ENCODE results near the gene AFMID.

AFMID gene

GRCh38 chr17:78253946-78254672 lies 66.9 kb downstream of the AFMID start:
- H3K4me3 ChIP-seq (ENCODE audit: low read depth, low read length), result peak overlapping the region; percentile 80
- peak; percentile 87 for DNase-seq (ENCODE audit: low read depth)
- TF ChIP-seq, protein P1, sequence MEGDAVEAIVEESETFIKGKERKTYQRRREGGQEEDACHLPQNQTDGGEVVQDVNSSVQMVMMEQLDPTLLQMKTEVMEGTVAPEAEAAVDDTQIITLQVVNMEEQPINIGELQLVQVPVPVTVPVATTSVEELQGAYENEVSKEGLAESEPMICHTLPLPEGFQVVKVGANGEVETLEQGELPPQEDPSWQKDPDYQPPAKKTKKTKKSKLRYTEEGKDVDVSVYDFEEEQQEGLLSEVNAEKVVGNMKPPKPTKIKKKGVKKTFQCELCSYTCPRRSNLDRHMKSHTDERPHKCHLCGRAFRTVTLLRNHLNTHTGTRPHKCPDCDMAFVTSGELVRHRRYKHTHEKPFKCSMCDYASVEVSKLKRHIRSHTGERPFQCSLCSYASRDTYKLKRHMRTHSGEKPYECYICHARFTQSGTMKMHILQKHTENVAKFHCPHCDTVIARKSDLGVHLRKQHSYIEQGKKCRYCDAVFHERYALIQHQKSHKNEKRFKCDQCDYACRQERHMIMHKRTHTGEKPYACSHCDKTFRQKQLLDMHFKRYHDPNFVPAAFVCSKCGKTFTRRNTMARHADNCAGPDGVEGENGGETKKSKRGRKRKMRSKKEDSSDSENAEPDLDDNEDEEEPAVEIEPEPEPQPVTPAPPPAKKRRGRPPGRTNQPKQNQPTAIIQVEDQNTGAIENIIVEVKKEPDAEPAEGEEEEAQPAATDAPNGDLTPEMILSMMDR (IDR thresholded peaks at IDR 0.05; ENCODE audit: insufficient read depth, low read depth, low read length, missing control alignments), result no peak

DNA sequence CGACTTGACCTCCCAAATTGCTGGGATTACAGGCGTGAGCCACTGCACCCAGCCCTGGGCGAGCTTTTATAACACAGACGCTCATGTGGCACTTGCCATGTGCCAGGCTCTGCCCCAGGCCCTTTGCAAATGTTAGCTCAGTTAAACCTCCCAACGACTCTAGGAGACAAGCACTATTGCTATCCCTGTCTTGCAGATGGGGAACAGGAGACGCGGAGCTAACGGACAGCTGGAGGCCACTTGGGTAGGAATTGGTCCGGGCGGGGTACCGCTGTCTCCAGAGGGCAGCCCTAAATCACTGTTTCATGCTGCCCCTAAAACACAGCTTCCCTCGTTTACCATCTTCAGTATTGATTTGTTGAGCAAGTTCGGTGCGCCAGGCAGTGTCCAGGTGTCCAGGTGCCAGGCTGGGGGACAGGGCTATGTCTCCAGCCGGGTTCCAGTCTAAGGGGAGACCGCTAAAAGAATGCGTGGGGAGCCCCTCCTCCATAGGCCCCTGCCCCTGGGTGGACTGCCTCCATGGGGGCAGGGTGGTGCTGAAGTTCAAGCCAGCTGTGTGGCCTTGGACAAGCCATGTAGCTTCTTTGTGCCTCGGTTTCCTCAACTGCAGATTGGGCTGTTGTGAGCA lies 68.0 kb downstream of the AFMID start:
- no peak for DNase-seq (ENCODE audit: low read depth)
- no peak overlapping the region for H3K4me3 ChIP-seq (ENCODE audit: low read depth, low read length)
- TF ChIP-seq, protein P1 (IDR thresholded peaks at IDR 0.05; ENCODE audit: insufficient read depth, low read depth, low read length, missing control alignments), result no peak

GRCh38 chr17:78255953-78256706 lies 69.0 kb downstream of the AFMID start:
- TF ChIP-seq, protein P1 (IDR thresholded peaks at IDR 0.05; ENCODE audit: insufficient read depth, low read depth, low read length, missing control alignments), result no peak
- H3K4me3 ChIP-seq (ENCODE audit: low read depth, low read length), result no peak overlapping the region
- no peak for DNase-seq (ENCODE audit: low read depth)

GRCh38 chr17:78256707-78257591 lies 69.8 kb downstream of the AFMID start:
- TF ChIP-seq, protein P1 (IDR thresholded peaks at IDR 0.05; ENCODE audit: insufficient read depth, low read depth, low read length, missing control alignments), result no peak
- no peak overlapping the region for H3K4me3 ChIP-seq (ENCODE audit: low read depth, low read length)
- no peak for DNase-seq (ENCODE audit: low read depth)
